Natural killer cell (primary cell): ENCODE measurements around the gene PPP2CA. TPM values are rescaled to one million over a fixed set of nuclear protein-coding genes. Genes with fewer than 3 reads are reported as not detected.

Source experiments
- ATAC-seq, 3 donors: fragments of 150-1000 bp in 2 of 3; fragments of 200-7000 bp in 1 of 3; cut with Tn5 transposase; 1 replicate in 1 of 3; 2 replicates in 2 of 3; pipeline ENCODE4 v1.10.0; 2021; ENCODE audit warnings: mild to moderate bottlenecking in 2 of 3, moderate library complexity in 2 of 3
- DNase-seq, 2 donors: peaks; one replicate each; pipeline versions ENCODE4 v3.0.0 to v3.0.0-alpha.2; 2013 to 2021; ENCODE audit warnings: mixed read lengths in 1 of 2
- H3K27ac ChIP-seq: one replicate; pipeline ENCODE4 v1.5.1; 2013; ENCODE audit warnings: mild to moderate bottlenecking, low read length
- H3K27me3 ChIP-seq: one replicate; pipeline ENCODE4 v1.6.1; 2013; ENCODE audit warnings: low read length; ENCODE audit not compliant: control insufficient read depth, insufficient read depth
- H3K36me3 ChIP-seq: one replicate; pipeline ENCODE4 v1.6.1; 2013; ENCODE audit warnings: low read length; ENCODE audit not compliant: control insufficient read depth, insufficient read depth
- H3K4me1 ChIP-seq: one replicate; pipeline ENCODE4 v1.6.1; 2013; ENCODE audit warnings: low read length; ENCODE audit not compliant: control insufficient read depth, insufficient read depth
- H3K4me3 ChIP-seq: one replicate; pipeline ENCODE4 v1.5.1; 2013; ENCODE audit warnings: low read length
- H3K9me3 ChIP-seq: one replicate; pipeline ENCODE4 v1.6.1; 2013; ENCODE audit warnings: low read length; ENCODE audit not compliant: control insufficient read depth, insufficient read depth
- H3K27ac Mint-ChIP-seq, 2 donors: one replicate each; pipeline ENCODE4 v1.8.0; 2022; ENCODE audit warnings: mild to moderate bottlenecking in 2 of 2, mixed read lengths in 2 of 2, moderate library complexity in 1 of 2
- H3K27me3 Mint-ChIP-seq, 2 donors: one replicate each; pipeline ENCODE4 v1.8.0; 2022; ENCODE audit warnings: low read depth in 2 of 2, mixed read lengths in 2 of 2
- H3K36me3 Mint-ChIP-seq: one replicate; pipeline ENCODE4 v1.8.0; 2022; ENCODE audit warnings: mixed read lengths
- H3K4me1 Mint-ChIP-seq, 2 donors: one replicate each; pipeline ENCODE4 v1.8.0; 2022; ENCODE audit warnings: mixed read lengths in 2 of 2
- H3K4me3 Mint-ChIP-seq: one replicate; pipeline ENCODE4 v1.8.0; 2022; ENCODE audit warnings: mild to moderate bottlenecking, moderate library complexity, mixed read lengths
- H3K9me3 Mint-ChIP-seq, 2 donors: one replicate each; pipeline ENCODE4 v1.8.0; 2022; ENCODE audit warnings: mixed read lengths in 2 of 2
- WGBS: methylation state at CpG from one replicate; pipeline ENCODE4 v1.1.7; 2013; ENCODE audit warnings: missing lambda C conversion rate; ENCODE audit not compliant: insufficient coverage; 5-methylcytosine and 5-hydroxymethylcytosine counted together
- intact Hi-C: fragments of 100-400 bp; cut with micrococcal nuclease; formaldehyde crosslinking; loops from one replicate; pipeline ENCODE4 v1.14.2; 2022
- total RNA-seq, 4 donors: library from RNA; stranded (reverse); fragments of 120-200 nt in 1 of 4; gene quantifications; one replicate each; pipeline versions ENCODE4 v1.2.3 to v1.2.4, GENCODE V29; 2013 to 2022
- TF ChIP-seq, protein P1 (sequence below): fragments of 200-600 bp; IDR thresholded peaks from one replicate; pipeline ENCODE4 v1.8.0; 2022; ENCODE audit warnings: antibody characterized with exemption

Gene PPP2CA
- total RNA-seq, 3 donors from 2014 or later (not counting 1 experiment from before 2014, with no cell fraction given) = 188 to 205 (median 191) TPM

DNA sequence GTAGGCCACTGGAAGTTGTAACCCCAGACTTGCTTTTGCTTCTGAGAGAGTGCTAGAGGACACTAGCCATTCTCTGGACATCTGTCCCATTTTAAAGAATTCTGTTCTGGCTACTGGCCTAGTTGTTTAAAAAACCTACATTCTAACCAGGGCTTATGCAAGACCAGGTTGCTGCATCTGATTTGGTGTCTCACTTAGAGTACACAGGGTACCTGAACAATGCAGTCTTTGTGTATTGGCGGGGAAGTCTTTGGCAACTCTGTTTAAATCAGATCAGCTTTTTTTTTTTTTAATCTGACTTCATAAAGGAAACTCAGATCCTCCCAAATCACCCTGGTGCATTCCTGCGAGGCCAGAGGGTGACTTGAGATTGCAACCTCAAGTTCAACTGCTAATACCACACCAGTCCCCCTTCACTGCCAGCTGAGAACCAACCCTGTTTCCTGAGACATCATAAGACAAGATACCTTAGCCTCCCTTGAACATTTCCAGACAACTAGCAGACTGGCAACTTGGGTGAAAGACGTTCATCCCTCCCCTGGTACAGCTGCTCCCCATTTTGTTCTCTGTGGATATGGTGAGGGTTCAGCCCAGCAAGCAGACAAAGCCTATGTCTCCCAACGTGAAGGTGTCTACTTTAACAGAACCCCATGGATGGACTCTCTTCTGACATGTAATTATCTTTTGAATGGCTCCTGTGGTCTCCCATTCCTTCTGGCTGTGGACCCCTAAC lies 76.1 kb downstream of the PPP2CA start:
- no peaks in the 10 kb centered on the region for H3K36me3 Mint-ChIP-seq
- H3K4me1 Mint-ChIP-seq = peaks cover 18 to 38% of the 10 kb centered on the region in 2 donors
- peak overlapping the region; percentile 5 for H3K4me3 Mint-ChIP-seq
- H3K9me3 Mint-ChIP-seq = no peaks in the 10 kb centered on the region
- TF ChIP-seq, protein P1, sequence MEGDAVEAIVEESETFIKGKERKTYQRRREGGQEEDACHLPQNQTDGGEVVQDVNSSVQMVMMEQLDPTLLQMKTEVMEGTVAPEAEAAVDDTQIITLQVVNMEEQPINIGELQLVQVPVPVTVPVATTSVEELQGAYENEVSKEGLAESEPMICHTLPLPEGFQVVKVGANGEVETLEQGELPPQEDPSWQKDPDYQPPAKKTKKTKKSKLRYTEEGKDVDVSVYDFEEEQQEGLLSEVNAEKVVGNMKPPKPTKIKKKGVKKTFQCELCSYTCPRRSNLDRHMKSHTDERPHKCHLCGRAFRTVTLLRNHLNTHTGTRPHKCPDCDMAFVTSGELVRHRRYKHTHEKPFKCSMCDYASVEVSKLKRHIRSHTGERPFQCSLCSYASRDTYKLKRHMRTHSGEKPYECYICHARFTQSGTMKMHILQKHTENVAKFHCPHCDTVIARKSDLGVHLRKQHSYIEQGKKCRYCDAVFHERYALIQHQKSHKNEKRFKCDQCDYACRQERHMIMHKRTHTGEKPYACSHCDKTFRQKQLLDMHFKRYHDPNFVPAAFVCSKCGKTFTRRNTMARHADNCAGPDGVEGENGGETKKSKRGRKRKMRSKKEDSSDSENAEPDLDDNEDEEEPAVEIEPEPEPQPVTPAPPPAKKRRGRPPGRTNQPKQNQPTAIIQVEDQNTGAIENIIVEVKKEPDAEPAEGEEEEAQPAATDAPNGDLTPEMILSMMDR = no peak
- H3K36me3 ChIP-seq = peaks cover 66% of the 10 kb centered on the region
- H3K27me3 Mint-ChIP-seq = no peaks in the 10 kb centered on the region
- H3K27ac ChIP-seq = no peak overlapping the region
- WGBS = 64% methylated on average over 4 of the region's 4 CpGs
- no peak for ATAC-seq
- H3K9me3 ChIP-seq = no peaks in the 10 kb centered on the region
- intact Hi-C loops = no loop called here
- peak overlapping the region; percentile 73 to 79 for H3K27ac Mint-ChIP-seq
- no peak overlapping the region for H3K4me3 ChIP-seq
- no peaks in the 10 kb centered on the region for H3K27me3 ChIP-seq
- peaks cover 13% of the 10 kb centered on the region for H3K4me1 ChIP-seq
- DNase-seq = peak in 1 of 2 donors; percentile 41

GRCh38 chr5:134148986-134149539 lies 76.8 kb downstream of the PPP2CA start:
- Histone ChIP-seq H3K27ac (no peak overlapping the region), H3K27me3 (no peaks in the 10 kb centered on the region), H3K4me1 (peaks cover 13% of the 10 kb centered on the region), H3K9me3 (no peaks in the 10 kb centered on the region), H3K4me3 (no peak overlapping the region), H3K36me3 (peaks cover 72% of the 10 kb centered on the region)
- ATAC-seq (no peak), DNase-seq (peak in 1 of 2 donors; percentile 33)
- peaks cover 16 to 39% of the 10 kb centered on the region in 2 donors for H3K4me1 Mint-ChIP-seq
- TF ChIP-seq, protein P1 = no peak
- H3K27me3 Mint-ChIP-seq = no peaks in the 10 kb centered on the region
- intact Hi-C loops = no loop called here
- H3K9me3 Mint-ChIP-seq = no peaks in the 10 kb centered on the region
- 97% methylated on average over 6 of the region's 6 CpGs for whole genome bisulfite sequencing
- H3K4me3 Mint-ChIP-seq = no peak overlapping the region
- H3K27ac Mint-ChIP-seq = peak overlapping the region; percentile 1 to 79
- no peaks in the 10 kb centered on the region for H3K36me3 Mint-ChIP-seq

GRCh38 chr5:134148316-134148715 lies 77.6 kb downstream of the PPP2CA start:
- intact Hi-C loops = no loop called here
- WGBS = 83% methylated on average over 1 of the region's 2 CpGs
- no peak for ATAC-seq
- no peaks in the 10 kb centered on the region for H3K9me3 Mint-ChIP-seq
- TF ChIP-seq, protein P1 = no peak
- peaks cover 16 to 39% of the 10 kb centered on the region in 2 donors for H3K4me1 Mint-ChIP-seq
- peak in 1 of 2 donors; percentile 44 for DNase-seq
- peak overlapping the region; percentile 47 to 79 for H3K27ac Mint-ChIP-seq
- no peak overlapping the region for H3K4me3 Mint-ChIP-seq
- Histone ChIP-seq H3K4me1 (peaks cover 13% of the 10 kb centered on the region), H3K27me3 (no peaks in the 10 kb centered on the region), H3K27ac (no peak overlapping the region), H3K4me3 (no peak overlapping the region), H3K9me3 (no peaks in the 10 kb centered on the region), H3K36me3 (peaks cover 72% of the 10 kb centered on the region)
- no peaks in the 10 kb centered on the region for H3K36me3 Mint-ChIP-seq
- no peaks in the 10 kb centered on the region for H3K27me3 Mint-ChIP-seq
